GM18907 (cell line): ENCODE results near the gene IFNG.
A peak's percentile ranks its signal among the peaks of the same experiment; 100 is the strongest.
"Not testable (repeated sequence)": the region's sequence is repeated elsewhere in the genome, so short reads cannot be mapped to it uniquely, and the experiment has no call there.

Experiments used
- ATAC-seq: cut with Tn5 transposase; IDR thresholded peaks from one replicate; pipeline ENCODE4 v1.9.1; 2021; ENCODE audit warnings: mild to moderate bottlenecking, moderate library complexity; ENCODE audit not compliant: unreplicated experiment

The IFNG gene

DNA sequence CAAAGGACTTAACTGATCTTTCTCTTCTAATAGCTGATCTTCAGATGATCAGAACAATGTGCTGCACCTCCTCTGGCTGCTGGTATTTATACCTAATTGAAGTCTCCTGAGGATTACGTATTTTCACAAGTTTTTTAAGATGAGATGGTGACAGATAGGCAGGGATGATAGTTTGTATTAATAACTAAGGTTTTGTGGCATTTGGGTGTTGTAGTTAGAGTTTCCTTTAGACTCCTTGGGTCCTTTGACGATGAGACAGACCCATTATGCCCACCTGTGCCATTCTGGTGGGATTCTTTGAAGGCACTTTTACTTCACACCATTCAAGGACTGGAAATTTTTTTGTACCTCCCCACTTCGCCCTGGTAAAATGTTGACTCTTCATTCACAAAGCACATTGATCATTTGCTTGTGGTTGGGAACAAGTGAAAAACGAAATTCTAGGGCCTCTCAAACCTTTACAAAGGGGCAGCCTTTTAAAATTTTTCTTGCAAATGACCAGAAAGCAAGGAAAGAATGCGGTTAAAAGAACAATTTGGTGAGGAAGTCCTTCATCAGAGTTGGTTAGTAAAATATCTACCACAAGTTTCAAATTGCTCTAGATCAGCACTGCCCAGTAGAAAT, at the start of gene IFNG:
TSS of gene IFNG (minus strand) at position 60 of the 624 bp plus-strand sequence. CDS start 125 bp downstream, outside the sequence.
- ATAC-seq: peak; percentile 65

DNA sequence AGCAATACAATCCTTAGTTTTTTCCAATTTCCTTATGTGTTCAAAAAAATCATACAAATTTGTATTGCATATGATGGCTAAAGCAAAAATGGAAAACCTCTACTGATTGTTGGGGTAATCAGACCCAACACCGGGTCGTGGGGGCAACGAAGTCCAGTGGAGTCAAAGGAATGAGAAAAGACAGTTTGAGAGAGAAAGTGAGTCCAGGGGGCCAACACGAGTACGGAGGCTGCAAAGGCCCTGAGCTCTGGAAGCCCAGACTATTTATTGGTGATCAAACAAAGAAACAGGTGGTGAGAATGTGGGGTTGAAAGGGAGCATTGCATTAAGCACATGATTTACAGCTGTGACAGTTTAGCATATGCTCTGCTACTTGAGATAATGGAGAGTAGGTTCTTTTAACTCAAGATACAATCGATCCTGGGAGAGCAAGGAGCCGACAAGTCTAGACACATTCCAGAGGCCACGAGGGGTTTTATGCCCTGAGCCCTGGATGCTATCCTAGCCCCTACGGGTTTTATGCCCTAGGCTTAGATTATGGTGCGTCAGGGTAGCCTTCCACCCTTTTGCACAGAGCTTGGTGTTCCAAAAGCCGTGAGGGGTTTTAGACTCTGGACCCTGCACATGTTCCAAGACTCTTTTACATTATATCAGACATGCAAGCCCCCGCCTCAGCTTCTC, 49.6 kb upstream of the IFNG start:
- not testable (repeated sequence) for ATAC-seq

DNA sequence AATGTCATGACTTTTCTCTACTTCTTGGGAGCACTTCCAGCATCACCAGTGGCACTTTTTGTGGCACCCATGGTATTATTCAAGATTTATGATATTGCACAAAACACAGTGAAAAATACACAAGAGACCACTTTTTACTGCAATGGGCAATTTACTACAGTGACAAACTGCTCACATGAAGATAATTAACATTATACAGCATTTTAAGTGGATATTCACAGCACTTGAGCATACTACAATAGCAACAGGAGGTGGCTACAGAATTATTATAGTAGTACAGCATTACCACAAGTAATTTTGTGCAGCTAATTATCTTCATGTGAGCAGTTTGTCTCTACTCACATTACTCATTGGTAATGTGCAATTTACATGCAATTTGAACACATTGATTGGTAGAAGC, 47.7 kb upstream of the IFNG start:
- ATAC-seq: no peak

DNA sequence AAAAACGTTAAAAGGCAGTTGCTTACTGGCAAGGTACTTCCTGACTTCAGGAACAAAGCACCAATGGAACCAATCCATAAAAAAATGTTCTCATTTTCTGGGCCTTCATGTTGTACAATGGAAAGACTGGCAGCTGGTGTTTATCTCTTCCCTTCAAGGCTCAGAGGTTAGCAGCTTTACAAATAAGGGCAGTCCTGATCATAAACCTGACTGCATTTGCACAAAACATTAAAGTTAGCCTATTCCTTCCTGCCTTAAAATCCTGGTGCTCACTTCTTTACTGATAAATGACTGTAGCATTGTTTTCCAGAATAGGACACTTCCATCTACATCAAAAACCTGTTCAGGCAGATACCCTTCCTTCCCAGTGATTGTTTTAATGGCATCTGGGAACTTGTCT, 46.9 kb upstream of the IFNG start:
- ATAC-seq: no peak

DNA sequence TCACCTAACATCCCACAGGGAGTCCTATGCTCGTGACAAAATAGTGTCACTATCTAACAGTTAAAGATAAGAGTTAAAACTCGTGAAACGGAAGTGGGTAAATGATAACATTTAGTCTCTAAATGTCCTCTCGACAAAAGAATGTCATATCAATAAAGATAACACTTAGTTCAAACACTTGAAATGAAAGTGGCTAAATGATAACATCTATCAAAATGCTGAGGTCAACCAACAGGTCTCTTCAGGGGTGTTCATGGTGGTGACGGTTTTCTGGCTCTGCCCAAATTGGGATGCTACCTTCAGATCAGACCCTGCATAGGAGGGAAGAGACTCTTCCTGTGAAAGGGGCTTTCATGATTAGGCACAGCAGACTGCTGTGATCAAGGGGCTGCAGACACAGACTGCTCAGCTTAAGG, 43.9 kb upstream of the IFNG start:
- ATAC-seq: no peak

DNA sequence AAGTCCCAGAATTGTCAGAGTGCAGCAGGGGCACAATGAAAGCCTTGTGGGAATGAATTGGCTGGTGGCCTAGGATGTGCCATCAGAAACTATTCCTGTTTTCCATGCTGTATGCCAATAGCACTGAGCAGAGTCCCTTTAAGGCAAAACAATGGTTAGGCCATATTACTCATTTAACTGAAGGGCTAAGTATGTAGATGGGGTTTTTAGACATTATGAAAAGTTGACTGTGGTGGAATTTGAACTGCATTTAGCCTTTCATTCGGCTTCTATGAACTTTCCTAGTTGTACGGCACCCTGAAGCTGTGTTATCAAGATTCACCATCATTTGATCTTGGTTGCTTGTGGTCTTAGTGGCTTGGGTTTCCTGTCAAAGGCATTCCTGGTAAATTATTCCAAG, 41.3 kb upstream of the IFNG start:
- no peak for ATAC-seq

DNA sequence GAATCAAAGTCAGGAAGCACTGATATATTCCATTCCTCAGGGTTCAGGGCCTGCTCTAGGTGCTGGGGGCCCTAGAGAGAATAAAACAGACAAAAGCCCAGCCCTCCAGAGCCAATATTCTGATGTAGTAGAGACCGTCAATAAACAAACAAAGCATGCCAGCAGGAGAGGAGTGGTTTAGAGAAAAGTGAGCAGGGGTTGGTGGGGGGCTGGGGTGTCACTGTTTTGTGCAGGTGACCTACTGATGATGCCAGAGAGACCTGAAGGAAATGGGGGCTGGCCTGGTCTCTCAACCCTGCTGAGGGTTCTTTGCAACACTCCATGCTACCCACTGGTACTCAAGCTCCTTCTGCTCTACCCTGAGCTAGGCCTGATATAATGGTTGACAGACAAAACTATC, 39.6 kb upstream of the IFNG start:
- no peak for ATAC-seq

DNA sequence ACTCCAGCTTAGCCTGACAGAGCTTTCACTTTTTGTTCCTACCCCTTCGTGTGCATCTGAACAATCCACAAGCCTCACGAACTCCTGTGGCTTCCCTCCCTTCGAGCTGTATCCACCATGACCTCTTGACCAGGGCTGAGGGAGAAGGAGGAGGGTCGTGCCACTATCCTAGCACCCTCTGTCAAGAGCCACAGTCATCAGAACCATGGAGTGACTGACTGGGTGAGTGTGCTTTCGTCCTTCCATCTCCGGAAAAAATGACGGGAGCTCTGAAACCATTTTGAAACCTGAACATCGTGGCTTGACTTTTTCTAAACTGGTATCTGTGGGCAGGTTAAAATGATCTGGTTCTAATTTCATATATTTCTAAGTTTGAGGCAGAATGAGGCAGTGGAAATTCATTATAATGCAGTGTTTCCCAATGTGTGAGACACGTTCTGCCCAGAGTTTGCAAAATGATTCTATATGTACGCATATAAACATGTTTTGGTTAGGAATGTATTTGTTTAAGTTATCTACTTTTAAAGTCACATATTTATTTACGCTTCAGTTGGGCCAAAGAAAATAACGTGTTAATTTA, 39.1 kb upstream of the IFNG start:
- no peak for ATAC-seq

DNA sequence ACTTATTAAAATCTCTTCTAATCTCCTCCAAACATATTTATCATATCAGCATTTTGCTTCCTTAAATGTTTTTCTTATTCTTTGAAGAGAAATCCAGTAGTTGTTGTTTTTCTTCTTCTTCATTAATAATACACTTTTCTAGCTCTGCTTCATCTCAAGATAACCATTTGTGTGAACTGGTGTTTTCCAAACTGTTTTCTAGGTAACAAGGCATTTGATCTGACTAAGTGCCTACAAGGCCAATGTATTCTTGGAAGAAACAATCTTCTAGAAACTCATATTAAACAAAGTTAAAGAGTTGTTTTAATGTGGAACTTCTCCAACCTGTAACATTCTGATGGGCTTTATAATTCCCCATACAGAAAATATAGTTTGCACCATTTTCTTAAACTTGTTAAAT, 30.8 kb upstream of the IFNG start:
- ATAC-seq: no peak

DNA sequence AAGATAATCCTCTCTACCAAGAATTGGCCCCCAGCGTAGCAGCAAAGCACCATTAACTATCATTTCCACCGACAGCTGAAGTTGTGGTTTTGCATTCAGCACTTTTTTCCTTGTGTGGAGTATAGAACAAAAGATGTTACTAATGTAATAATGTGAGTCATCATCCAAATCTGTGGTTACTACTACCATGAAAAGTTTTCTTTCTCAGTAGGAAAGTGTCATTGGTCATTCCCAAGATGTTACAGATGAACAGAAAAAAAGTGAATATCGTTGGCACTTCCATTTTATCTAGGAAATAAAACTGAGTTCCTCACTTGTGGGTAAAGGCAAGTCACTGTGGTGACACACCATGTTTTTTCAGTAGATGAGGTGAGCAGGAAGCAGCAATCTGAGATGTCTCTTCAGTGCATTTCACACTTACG, 30.3 kb upstream of the IFNG start:
- no peak for ATAC-seq

DNA sequence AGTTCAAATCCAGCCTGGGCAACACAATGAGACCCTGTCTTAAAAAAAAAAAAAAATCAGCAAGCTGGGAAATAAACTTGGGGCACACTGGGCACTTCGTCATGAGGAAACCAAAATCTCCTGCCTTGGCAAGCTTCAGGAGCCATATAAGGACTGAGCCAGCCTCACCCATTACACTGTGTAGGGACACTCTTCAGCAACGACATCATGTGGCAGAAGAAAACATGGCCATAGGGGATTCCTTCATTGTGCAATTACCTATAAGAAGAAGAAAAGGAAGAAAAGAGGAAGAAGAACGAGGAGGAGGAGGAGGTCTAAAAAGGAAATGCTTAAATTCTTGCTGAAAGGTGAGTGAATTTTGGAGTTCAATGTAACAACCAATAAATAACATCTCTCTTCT, 26.1 kb upstream of the IFNG start:
- ATAC-seq: no peak

DNA sequence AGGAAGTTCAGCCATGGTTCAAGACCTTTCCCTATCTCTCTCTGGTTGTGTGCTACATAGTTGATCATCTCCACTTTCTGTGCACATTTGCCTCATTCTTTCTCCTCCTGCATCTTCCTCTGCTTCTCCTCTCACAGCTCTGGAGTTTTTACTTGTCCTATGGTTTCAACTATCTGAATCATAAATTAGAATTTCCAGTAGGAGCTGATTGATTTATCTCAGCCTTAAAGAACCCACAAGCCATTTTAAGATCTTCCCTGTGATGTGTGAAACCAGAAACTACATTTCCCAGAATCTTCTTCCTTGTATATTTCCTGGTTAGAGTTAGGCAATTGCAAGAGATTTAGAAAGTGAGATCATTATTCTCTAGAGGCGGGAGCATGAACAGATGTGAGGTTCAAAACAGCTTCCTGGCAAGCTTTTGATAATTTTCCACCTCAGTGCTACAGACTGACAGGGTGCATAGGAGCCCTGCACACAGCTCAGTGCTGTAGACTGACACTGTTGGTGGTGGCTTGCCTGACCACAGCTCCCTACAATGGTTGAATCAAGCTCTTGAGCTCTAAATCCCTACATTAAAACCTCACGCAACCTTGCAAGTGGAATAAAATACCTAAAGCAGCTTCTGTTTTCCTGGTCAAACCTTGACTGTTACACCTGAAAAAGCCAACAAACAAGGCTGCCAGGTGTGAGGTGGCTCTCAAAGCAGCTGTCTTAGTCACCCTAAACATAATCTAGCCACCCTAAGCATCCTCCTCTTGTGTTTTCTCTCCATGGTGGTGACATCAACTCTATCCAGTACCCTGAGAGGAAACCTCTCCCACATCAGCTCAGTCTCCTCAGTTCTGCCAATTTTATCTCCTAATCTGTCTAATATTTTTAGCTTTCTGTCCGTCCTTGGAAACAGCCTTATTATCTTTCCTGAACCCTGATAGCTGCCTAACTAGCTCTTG, 21.5 kb upstream of the IFNG start:
- ATAC-seq: peak; percentile 64

DNA sequence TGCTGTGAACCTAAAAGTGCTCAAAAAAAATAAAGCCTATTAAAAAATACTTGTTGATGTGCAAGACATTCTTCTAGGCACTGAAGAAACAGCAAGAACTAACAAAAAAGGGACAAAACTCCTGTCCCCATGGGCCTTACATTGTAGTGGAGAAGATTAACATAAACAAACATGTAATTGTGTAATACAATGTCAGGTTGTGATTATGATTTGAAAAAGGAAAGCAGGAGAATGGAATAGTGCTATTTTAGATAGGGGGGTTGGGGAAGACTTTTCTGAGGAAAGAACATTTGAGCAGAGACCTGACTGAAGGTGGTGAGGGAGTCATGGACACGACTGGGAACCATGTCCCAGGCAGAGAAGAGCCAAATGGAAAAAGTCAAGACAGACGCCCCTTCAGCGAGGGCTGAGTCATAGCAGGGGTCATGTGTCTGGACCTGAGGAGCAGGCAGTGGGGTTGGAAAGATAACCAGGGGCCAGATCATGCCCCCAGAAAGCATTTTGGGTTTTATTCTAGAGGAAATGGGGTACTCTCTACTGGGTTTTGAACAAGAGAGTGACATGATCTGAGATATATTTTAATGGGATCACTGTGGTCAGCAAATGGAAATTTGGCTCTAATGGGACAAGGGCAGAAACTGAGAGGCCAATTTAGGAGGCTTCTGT, 19.4 kb upstream of the IFNG start:
- ATAC-seq: no peak

DNA sequence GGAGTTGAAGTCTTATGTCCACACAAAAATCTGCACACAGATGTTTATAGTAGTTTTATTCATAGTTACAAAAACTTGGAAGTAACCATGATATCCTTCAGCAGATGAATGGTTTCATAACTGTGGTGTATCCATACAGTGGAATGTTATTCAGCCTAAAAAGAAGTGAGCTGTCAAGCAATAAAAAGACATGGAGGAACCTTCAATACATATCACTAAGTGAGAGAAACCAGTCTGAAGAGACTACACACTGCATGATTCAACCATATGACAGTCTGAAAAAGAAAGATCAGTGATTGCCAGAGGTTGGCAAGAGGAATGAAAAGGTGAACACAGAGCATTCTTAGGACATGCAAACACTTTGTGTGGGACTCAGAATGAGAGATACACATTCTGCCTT, 18.6 kb upstream of the IFNG start:
- ATAC-seq: no peak

DNA sequence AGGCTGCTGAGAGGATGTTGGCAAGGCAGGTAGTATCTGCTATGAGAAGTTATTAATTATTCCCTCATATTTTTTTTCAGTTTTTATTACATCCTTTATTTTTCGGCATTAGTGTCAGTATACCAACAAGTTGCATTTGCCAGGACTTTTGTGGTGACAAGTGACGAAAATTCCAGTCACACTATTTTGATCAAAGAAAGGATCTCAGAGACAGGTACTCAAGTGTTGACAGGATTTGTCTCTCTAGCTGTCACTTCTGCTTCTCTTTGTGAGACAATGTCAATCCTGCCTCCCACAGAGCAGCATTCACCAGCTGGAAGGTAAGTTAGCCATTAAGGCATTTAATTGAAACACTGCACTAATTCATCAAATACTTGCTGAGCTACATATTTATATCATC, 18.0 kb upstream of the IFNG start:
- no peak for ATAC-seq

DNA sequence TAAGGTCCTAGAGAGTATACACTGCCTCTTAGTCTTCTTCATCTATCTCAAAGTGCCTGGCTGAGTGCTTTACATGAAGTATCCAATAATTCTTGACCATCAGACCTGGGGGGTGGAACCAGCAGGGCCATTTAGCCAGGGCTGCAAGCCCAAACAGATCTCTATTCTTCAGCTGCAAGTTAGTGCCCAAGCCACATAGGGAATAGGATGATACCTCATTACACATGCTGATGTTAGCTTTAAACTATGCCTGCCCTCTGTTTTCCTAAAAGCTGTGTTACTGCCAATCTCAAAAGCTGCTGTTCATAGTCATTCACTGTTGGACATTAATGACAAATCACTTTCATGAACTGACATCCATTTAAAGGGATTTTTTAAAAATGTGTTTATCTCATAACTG, 16.7 kb upstream of the IFNG start:
- ATAC-seq: no peak

DNA sequence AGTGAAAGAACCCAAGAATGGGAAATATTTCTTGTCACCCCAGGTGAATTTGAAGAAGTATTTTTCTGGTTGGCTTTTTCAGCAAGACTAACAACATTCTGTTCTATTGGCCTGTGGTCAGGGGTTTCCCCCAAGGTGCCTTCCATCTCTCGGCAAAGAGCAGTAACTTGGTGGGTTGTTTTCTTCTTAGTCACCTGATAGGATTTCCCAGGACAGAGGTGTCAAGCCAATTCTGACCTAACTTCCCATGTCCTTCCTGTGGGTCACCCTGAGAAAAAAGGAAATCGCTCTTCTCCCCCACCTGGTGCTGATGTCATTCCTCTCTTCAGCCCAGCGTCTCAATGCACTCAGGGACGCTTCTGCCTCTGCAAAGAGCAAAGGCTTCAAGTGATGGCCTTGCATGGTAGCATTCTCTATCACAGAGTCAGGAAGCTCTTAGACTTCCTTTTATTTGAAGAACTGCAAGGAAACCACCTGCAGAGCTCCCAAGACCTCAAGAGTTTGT, 16.1 kb upstream of the IFNG start:
- ATAC-seq: peak; percentile 94

DNA sequence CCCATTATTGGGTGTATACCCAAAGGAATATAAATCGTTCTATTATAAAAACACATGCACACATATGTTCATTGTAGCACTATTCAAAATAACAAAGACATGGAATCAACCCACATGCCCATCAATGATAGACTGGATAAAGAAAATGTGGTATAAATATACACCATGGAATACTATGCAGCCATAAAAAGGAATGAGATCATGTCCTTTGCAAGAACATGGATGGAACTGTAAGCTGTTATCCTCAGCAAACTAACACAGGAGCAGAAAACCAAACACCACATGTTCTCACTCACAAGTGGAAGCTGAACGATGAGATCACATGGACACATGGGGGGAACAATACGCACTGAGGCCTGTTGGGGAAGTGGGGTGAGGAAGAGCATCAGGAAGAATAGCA, 15.2 kb upstream of the IFNG start:
- not testable (repeated sequence) for ATAC-seq

DNA sequence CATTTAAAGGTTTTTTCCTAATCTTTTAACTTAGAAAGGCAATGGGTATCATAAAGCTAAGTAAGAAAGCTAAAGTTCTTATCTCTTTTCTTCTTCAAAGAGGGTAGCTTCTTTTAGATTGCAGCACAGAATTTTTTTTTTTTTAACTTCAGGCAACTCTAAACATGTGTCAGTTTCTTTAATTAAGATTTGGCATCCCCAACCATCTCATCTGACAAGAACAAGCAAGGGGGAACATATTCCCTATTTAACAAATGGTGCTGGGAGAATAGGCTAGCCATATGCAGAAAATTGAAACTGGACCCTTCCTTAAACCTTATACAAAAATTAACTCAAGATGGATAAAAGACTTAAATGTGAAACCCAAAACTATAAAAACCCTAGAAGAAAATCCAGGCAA, 14.3 kb upstream of the IFNG start:
- no peak for ATAC-seq

DNA sequence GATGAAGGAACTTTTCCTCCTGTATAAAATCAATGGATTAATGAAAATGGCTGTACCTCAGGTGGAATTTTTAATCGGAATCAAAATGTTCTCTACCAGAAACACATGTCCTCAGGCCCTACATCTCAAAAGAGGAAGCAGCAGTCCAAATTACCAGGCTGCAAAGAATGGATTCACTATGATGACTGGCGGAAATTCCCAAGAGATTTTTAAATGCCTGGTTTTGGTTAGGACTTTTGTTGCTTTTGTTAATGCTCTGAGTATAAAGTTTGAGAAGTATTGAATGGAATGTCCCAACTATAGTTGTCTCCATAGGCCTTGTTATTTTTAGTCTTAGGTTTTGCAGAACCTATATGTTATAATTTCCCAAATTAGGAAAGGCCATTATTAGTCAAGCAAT, 11.2 kb upstream of the IFNG start:
- no peak for ATAC-seq
